ENCODE data around the gene WNT3A.

DNA sequence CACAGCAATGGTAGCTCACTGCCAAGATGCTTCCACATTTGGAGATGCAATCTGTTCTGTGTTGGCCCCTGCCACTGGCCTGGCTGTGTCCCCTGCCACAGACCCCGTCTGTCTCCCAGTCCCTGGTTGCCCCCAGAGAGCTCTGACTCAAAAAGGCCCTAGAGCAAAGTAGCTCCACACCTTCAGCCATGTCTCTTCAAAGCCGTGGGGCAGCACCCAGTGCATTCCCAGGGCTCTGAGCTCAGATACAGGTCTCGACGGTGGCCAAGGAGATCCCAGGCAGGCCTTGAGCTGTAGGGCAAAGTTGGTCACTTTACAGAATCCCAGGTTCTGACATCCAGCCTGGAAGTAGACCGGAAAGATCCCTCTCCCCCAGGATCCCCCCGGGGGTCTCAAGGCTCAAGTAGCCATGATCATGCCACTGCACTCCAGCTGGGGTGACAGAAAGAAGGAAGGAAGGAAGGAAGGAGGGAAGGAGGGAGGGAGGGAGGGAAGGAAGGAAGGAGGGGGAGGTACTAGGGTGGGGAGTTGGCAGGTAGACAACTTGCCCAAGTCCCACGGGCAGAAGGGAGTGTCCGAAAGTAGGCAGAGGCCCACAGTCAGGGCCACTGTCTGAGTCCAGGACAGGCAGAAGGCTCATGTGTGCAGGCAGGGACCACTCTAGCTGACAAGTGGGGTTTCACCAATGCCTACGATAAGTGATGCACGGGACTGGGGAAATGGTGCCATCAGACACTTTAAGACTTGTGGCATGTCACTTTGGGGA is 71.0 kb downstream of the WNT3A start:
- TF ChIP-seq CTCF (IDR thresholded peaks at IDR 0.05; ENCODE audit: low read depth, low read length) (no peak), EZH2phosphoT487 (IDR thresholded peaks at IDR 0.05; ENCODE audit: low read depth) (no peak)
